SK-N-SH treated with all-trans-retinoic acid at 6 μM for 48 hours (cell line): Measurements from ENCODE around the gene SLC1A7.

Experiments
- CREB5 ChIP-seq: fragments of 250-450 bp; sonication (Bioruptor Pico); IDR thresholded peaks from 2 replicates; pipeline ENCODE4 v1.5.1; 2020; ENCODE audit warnings: low read depth, mild to moderate bottlenecking, moderate library complexity
- CSDC2 ChIP-seq: fragments of 250-450 bp; sonication (Bioruptor Pico); IDR thresholded peaks from 2 replicates; pipeline ENCODE4 v1.5.0; 2020; ENCODE audit warnings: mild to moderate bottlenecking, moderate library complexity
- GLIS3 ChIP-seq: fragments of 250-450 bp; sonication (Bioruptor Pico); IDR thresholded peaks from 2 replicates; pipeline ENCODE4 v1.5.0; 2020; ENCODE audit warnings: mild to moderate bottlenecking, moderate library complexity
- PATZ1 ChIP-seq: fragments of 250-450 bp; sonication (Bioruptor Pico); IDR thresholded peaks from 2 replicates; pipeline ENCODE4 v1.8.0; 2020; ENCODE audit warnings: mild to moderate bottlenecking, moderate library complexity, borderline replicate concordance
- SNAI2 ChIP-seq: fragments of 250-450 bp; sonication (Bioruptor Pico); IDR thresholded peaks from 2 replicates; pipeline ENCODE4 v1.5.0; 2020; ENCODE audit warnings: mild to moderate bottlenecking, moderate library complexity
- TCF4 ChIP-seq: fragments of 250-450 bp; sonication (Bioruptor Pico); IDR thresholded peaks from 2 replicates; pipeline ENCODE4 v1.8.0; 2021; ENCODE audit warnings: mild to moderate bottlenecking, moderate library complexity, borderline replicate concordance
- TSHZ2 ChIP-seq: fragments of 250-450 bp; sonication (Bioruptor Pico); IDR thresholded peaks from 2 replicates; pipeline ENCODE4 v1.5.0; 2020; ENCODE audit warnings: mild to moderate bottlenecking, moderate library complexity
- ZFP3 ChIP-seq: fragments of 250-450 bp; sonication (Bioruptor Pico); IDR thresholded peaks from 2 replicates; pipeline ENCODE4 v1.5.0; 2020; ENCODE audit warnings: mild to moderate bottlenecking, moderate library complexity

GRCh38 chr1:53088616-53089300, 53.7 kb downstream of the SLC1A7 start:
- TF ChIP-seq TCF4 (CRISPR knock-in tag) (no peak), PATZ1 (CRISPR knock-in tag) (no peak), TSHZ2 (CRISPR knock-in tag) (no peak), CREB5 (CRISPR knock-in tag) (no peak), CSDC2 (CRISPR knock-in tag) (no peak), SNAI2 (CRISPR knock-in tag) (no peak), GLIS3 (no peak), ZFP3 (CRISPR knock-in tag) (no peak)
